B cell (primary cell): ENCODE results near the gene ESPN. TPM values are rescaled to one million over a fixed set of nuclear protein-coding genes. Genes with fewer than 3 reads are reported as not detected.
A peak's percentile ranks its signal among the peaks of the same experiment; 100 is the strongest.

Experiments
- ATAC-seq: fragments of 200-7000 bp; cut with Tn5 transposase; one replicate; pipeline ENCODE4 v1.10.0; 2021; ENCODE audit warnings: low read depth, mild to moderate bottlenecking, moderate number of reproducible peaks, moderate library complexity
- CTCF ChIA-PET: fragments of 350-600 bp; sonication (Branson Sonifier 250); formaldehyde crosslinking; loops from one replicate; lab custom pipeline; 2021; ENCODE audit warnings: antibody characterized with exemption, inconsistent platforms; lab: Charles Lee
- POLR2A ChIA-PET: fragments of 350-600 bp; sonication (Branson Sonifier 250); formaldehyde crosslinking; loops from one replicate; lab custom pipeline; 2021; ENCODE audit warnings: antibody characterized with exemption; lab: Charles Lee
- DNase-seq: peaks from one replicate; pipeline ENCODE4 v3.0.0; 2013
- H2AFZ ChIP-seq: 2 replicates; pipeline ENCODE4 v1.6.1; 2012; ENCODE audit warnings: mild to moderate bottlenecking, low read depth, low read length; ENCODE audit not compliant: insufficient read depth, poor library complexity, severe bottlenecking
- H3K27ac ChIP-seq, 2 donors: 1 replicate in 1 of 2; 2 replicates in 1 of 2; pipeline ENCODE4 v1.5.1; 2012 to 2013; ENCODE audit warnings: low read length in 2 of 2, mild to moderate bottlenecking in 2 of 2, moderate library complexity in 1 of 2
- H3K27me3 ChIP-seq, 4 experiments: fragments of 200-600 bp in 1 of 4; sonication (generic) in 1 of 4; replicated peaks in 1 of 4; 1 replicate in 2 of 4; 2 replicates in 2 of 4; pipeline versions ENCODE4 v1.6.1 to v1.7.0; 2013 to 2016; ENCODE audit warnings: low read length in 3 of 4, mild to moderate bottlenecking in 2 of 4, mixed read lengths in 1 of 4, moderate library complexity in 1 of 4; ENCODE audit not compliant: insufficient read depth in 4 of 4, control insufficient read depth in 3 of 4; ENCODE audit errors: control extremely low read depth in 1 of 4
- H3K36me3 ChIP-seq, 2 experiments: replicated peaks in 1 of 2; 1 replicate in 1 of 2; 2 replicates in 1 of 2; pipeline versions ENCODE4 v1.6.1 to v1.7.1; 2013; ENCODE audit warnings: low read length in 1 of 2; ENCODE audit not compliant: insufficient read depth in 2 of 2, control insufficient read depth in 1 of 2; ENCODE audit errors: control extremely low read depth in 1 of 2, extremely low read depth in 1 of 2
- H3K4me1 ChIP-seq, 2 donors: fragments of 200-600 bp in 1 of 2; sonication (generic) in 1 of 2; 1 replicate in 1 of 2; 2 replicates in 1 of 2; pipeline versions ENCODE4 v1.5.1 to v1.6.1; 2013 to 2017; ENCODE audit warnings: low read length in 2 of 2; ENCODE audit not compliant: control insufficient read depth in 2 of 2, insufficient read depth in 2 of 2
- H3K4me2 ChIP-seq: replicated peaks from 2 replicates; pipeline ENCODE3; 2012; ENCODE audit warnings: mild to moderate bottlenecking, low read depth, low read length; ENCODE audit not compliant: poor library complexity, severe bottlenecking
- H3K4me3 ChIP-seq, 5 experiments: fragments of 200-600 bp in 1 of 5; sonication (generic) in 1 of 5; 1 replicate in 3 of 5; 2 replicates in 2 of 5; pipeline versions ENCODE4 v1.5.1 to v1.7.0; 2011 to 2016; ENCODE audit warnings: low read length in 4 of 5, mild to moderate bottlenecking in 4 of 5, low read depth in 2 of 5, control low read depth in 1 of 5, moderate library complexity in 1 of 5; ENCODE audit not compliant: insufficient read depth in 1 of 5; ENCODE audit errors: control extremely low read depth in 1 of 5, extremely low read depth in 1 of 5
- H3K79me2 ChIP-seq: fragments of 200-600 bp; sonication (generic); one replicate; pipeline ENCODE4 v1.6.0; 2016; ENCODE audit warnings: low read length; ENCODE audit not compliant: control insufficient read depth, insufficient read depth
- H3K9ac ChIP-seq: fragments of 200-600 bp; sonication (generic); 2 replicates; pipeline ENCODE4 v1.6.1; 2017; ENCODE audit warnings: mild to moderate bottlenecking, low read length, moderate library complexity
- H3K9me3 ChIP-seq, 3 donors: one replicate each; pipeline versions ENCODE4 v1.6.1 to v1.7.1; 2013; ENCODE audit warnings: low read length in 2 of 3; ENCODE audit not compliant: control insufficient read depth in 2 of 3, insufficient read depth in 1 of 3; ENCODE audit errors: control extremely low read depth in 1 of 3
- H4K20me1 ChIP-seq: 2 replicates; pipeline ENCODE4 v1.6.0; 2012; ENCODE audit warnings: mild to moderate bottlenecking, low read length; ENCODE audit not compliant: insufficient read depth, control insufficient read depth, poor library complexity, severe bottlenecking
- H3K27ac Mint-ChIP-seq: one replicate; pipeline ENCODE4 v1.8.0; 2021; ENCODE audit warnings: mixed read lengths
- H3K27me3 Mint-ChIP-seq: one replicate; pipeline ENCODE4 v1.8.0; 2021; ENCODE audit warnings: mixed read lengths
- H3K4me1 Mint-ChIP-seq: one replicate; pipeline ENCODE4 v1.8.0; 2021; ENCODE audit warnings: mixed read lengths
- H3K4me3 Mint-ChIP-seq: one replicate; pipeline ENCODE4 v1.8.0; 2021; ENCODE audit warnings: mixed read lengths
- H3K9me3 Mint-ChIP-seq: one replicate; pipeline ENCODE4 v1.8.0; 2022; ENCODE audit warnings: mixed read lengths; ENCODE audit not compliant: insufficient read depth
- CTCF ChIP-seq: fragments of 200-600 bp; IDR thresholded peaks from one replicate; pipeline ENCODE4 v1.8.0; 2022; ENCODE audit warnings: antibody characterized with exemption, mild to moderate bottlenecking
- EZH2 ChIP-seq: IDR thresholded peaks from 2 replicates; pipeline ENCODE4 v1.6.1; 2012; ENCODE audit warnings: borderline replicate concordance, low read depth, mild to moderate bottlenecking, moderate library complexity, low read length; ENCODE audit not compliant: insufficient read depth, poor library complexity, severe bottlenecking
- WGBS: methylation state at CpG from one replicate; pipeline ENCODE4 v1.1.5; 2013; ENCODE audit warnings: missing lambda C conversion rate; ENCODE audit not compliant: insufficient coverage; 5-methylcytosine and 5-hydroxymethylcytosine counted together
- intact Hi-C: fragments of 100-400 bp; cut with micrococcal nuclease; formaldehyde crosslinking; loops from one replicate; pipeline ENCODE4 v1.10.0; 2022
- polyA plus RNA-seq: library from polyadenylated mRNA; depleted of rRNA; stranded (reverse); fragments of >200 nt; gene quantifications from 2 replicates; pipeline ENCODE4 v1.2.3, GENCODE V29; 2012
- total RNA-seq, 2 donors: library from RNA; stranded (reverse); fragments of 120-200 nt in 1 of 2; gene quantifications; 1 replicate in 1 of 2; 2 replicates in 1 of 2; pipeline versions ENCODE4 v1.2.3 to v1.2.4, GENCODE V29; 2013 to 2022

Gene ESPN
- total and polyA plus RNA-seq, 2 donors (not counting 1 experiment from before 2014, with no cell fraction given) = 0.19 to 0.25 TPM

GRCh38 chr1:6421266-6421665 lies 3.3 kb upstream of the ESPN start:
- Mint-ChIP-seq H3K27ac (no peak overlapping the region), H3K27me3 (peaks cover 42% of the 10 kb centered on the region), H3K4me3 (no peak overlapping the region), H3K9me3 (no peaks in the 10 kb centered on the region), H3K4me1 (peaks cover 15% of the 10 kb centered on the region)
- Histone ChIP-seq H3K4me1 (peaks cover 27 to 43% of the 10 kb centered on the region in 2 donors), H3K27ac (no peak overlapping the region), H4K20me1 (no peaks in the 10 kb centered on the region), H3K79me2 (no peaks in the 10 kb centered on the region), H3K36me3 (no peaks in the 10 kb centered on the region), H3K9me3 (peaks cover 0 to 12% (median 0%) of the 10 kb centered on the region in 3 donors), H3K27me3 (peaks cover 0 to 78% (median 41%) of the 10 kb centered on the region in 4 experiments), H3K4me2 (no peak overlapping the region), H3K4me3 (no peak overlapping the region), H2AFZ (no peak overlapping the region), H3K9ac (no peak overlapping the region)
- DNase-seq (no peak), ATAC-seq (no peak)
- intact Hi-C loops = no loop called here
- CTCF ChIA-PET = interaction anchor here (1.1 to 6.1 kb wide), 2 partner anchors 9 to 18 kb away, joined by 5 to 53 read pairs; no protein-coding TSS in a partner anchor
- POLR2A ChIA-PET = no interaction called here
- WGBS = 50% methylated on average over 2 of the region's 4 CpGs
- TF ChIP-seq EZH2 = no peak
- TF ChIP-seq CTCF = no peak

DNA sequence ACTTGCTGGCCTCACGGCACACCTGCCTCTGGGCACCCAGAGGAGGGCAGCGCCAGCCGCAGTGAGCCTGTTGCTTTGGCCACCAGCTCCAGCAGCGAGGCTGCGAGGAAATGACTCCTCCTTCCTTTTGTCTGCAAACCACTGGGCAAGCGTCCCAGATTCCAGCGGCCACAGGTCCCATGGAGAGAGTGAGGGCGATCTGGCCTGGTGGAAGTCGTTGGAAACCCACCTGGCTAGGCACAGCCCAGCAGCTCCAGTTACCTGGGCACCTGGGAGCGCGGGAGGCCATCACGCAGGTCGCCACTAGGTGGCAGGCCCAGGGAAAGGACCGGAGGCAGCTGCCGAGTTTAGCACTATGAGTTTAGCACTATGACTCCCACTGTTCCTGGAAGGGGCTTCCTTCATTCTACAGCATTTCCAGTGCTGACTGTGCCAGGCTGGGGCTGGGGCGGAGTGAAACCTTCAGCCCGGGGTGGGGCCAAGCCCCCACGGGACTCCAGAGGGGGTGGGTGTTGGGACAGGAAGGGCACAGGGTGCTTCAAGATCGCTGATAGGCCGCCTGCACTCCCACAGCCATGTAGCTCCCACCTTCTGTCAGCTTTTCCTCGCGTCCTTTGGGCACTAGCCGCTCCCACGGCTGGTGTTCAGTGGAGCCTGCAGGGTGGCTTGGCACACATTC lies 1.1 kb upstream of the ESPN start:
- no peaks in the 10 kb centered on the region for H3K36me3 ChIP-seq
- no peak overlapping the region for H3K27ac Mint-ChIP-seq
- H3K4me3 Mint-ChIP-seq = peak overlapping the region; percentile 79
- CTCF ChIA-PET = interaction anchor here (0.6 to 6.1 kb wide), 17 partner anchors 9 to 222 kb away, joined by 3 to 53 read pairs (median 4); partner anchors contain the start of gene PLEKHG5
- peak overlapping the region; percentile 25 for H3K9ac ChIP-seq
- peak overlapping the region in 3 of 5 experiments; percentile 1 to 37 (median 30) for H3K4me3 ChIP-seq
- peaks cover 27 to 43% of the 10 kb centered on the region in 2 donors for H3K4me1 ChIP-seq
- H3K9me3 ChIP-seq = peaks cover 0 to 12% (median 0%) of the 10 kb centered on the region in 3 donors
- peak overlapping the region; percentile 69 for H2AFZ ChIP-seq
- POLR2A ChIA-PET = no interaction called here
- no peaks in the 10 kb centered on the region for H3K9me3 Mint-ChIP-seq
- H3K4me1 Mint-ChIP-seq = peaks cover 15% of the 10 kb centered on the region
- intact Hi-C loops = no loop called here
- no peaks in the 10 kb centered on the region for H4K20me1 ChIP-seq
- peak overlapping the region; percentile 77 for H3K4me2 ChIP-seq
- H3K27ac ChIP-seq = no peak overlapping the region
- peak; percentile 69 for ATAC-seq
- WGBS = 9% methylated on average over 23 of the region's 24 CpGs
- H3K79me2 ChIP-seq = no peaks in the 10 kb centered on the region
- peaks cover 43% of the 10 kb centered on the region for H3K27me3 Mint-ChIP-seq
- no peak for TF ChIP-seq EZH2
- TF ChIP-seq CTCF = peak; percentile 86
- peaks cover 0 to 67% (median 32%) of the 10 kb centered on the region in 4 experiments for H3K27me3 ChIP-seq
- peak; percentile 73 for DNase-seq
